ENCODE data around the gene IGDCC3.

Gene IGDCC3

DNA sequence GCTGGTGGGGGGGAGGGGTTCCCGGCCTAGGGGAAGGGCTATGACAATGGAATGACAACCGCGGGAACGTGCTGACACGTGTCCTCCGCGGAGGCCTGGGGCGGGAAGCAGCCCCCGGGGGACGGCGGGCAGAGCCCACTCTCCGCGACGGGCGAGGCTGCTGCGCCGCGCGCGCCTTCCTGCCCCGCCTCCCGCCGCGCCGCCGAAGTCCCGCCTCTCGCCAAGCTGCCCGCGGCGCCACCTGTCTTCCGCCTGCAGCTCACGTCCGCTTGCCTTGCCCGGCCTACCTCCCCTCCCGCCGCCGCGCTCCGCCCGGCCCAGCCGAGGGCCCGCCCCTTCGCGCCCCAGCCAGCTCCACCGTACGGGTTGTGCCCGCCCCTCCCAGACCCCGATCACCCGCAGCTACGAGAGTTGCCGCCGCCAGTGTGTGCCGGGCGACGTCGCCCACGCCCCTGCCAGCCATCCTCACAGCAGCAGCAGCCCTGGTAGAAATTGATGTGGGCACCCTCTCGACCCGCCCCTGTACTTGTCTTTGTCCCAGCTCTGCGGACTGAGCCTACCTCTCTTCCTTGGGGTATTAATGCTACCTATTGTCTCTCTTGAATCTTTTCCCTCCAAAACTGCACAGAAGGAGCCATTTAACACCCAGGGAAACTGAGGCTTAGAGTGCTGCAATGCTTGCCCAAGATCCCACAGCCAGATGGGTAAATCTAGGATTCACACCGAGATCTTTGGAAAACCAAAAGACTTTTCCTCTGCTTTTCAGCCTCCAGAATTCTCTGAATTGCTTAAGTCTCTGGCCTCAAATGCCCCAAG lies 90.9 kb downstream of the IGDCC3 start, which contains the start of gene PARP16:
Gene PARP16 (minus strand): TSS at position 180 of the 816 bp plus-strand sequence. CDS start 457 bp downstream, outside the sequence.
- peaks cover 41% of the 10 kb centered on the region for H3K4me1 Mint-ChIP-seq
- H3K36me3 Mint-ChIP-seq (ENCODE audit: insufficient read depth) = peaks cover 6% of the 10 kb centered on the region
- peak within 1 kb of the TSS; percentile 91 for H3K27ac Mint-ChIP-seq (ENCODE audit: low read depth)
- H3K4me3 Mint-ChIP-seq = peak within 1 kb of the TSS; percentile 86
- no peaks in the 10 kb centered on the region for H3K9me3 Mint-ChIP-seq
- DNase-seq (ENCODE audit: low spot score in 2 of 2) = peak; percentile 80 to 83
- H3K27me3 Mint-ChIP-seq = no peaks in the 10 kb centered on the region
- peak; percentile 94 for ATAC-seq (replicated peaks; ENCODE audit: extremely low read depth, poor library complexity, severe bottlenecking)

DNA sequence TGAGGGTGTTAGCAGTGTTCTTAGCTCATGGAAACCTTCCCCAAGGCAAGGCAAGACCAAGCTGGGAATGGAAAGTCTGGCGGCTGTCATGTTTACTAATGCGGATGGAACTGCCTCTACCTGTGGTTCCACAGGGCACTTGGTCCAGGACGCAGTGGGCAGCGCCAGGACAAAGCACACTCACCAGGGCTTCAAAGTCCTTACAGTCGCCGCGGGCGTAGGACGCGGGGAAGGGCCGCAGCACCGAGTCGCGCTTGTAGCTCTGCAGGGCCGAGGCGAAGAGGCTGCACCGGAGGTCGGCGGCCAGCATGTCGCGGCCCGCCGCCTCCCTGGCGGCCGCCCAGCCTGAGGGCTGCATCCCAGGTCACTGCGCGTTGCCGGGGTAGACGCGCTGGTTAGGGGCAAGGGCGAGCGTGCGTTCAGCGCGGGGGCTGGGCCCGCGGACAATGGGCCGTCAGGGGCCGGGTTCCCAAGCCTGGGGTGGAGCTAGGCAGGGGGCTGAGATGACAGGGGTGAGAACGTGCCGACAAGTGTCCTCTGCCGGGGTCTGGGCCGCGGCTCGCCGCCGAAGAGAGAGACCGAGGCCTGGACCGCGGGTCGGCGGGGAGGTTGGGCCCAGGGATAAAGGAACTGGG lies 91.6 kb downstream of the IGDCC3 start:
- H3K4me1 Mint-ChIP-seq = peaks cover 41% of the 10 kb centered on the region
- peak overlapping the region; percentile 86 for H3K4me3 Mint-ChIP-seq
- H3K27ac Mint-ChIP-seq (ENCODE audit: low read depth) = peak overlapping the region; percentile 91
- no peak for DNase-seq (ENCODE audit: low spot score in 2 of 2)
- H3K27me3 Mint-ChIP-seq = no peaks in the 10 kb centered on the region
- ATAC-seq (replicated peaks; ENCODE audit: extremely low read depth, poor library complexity, severe bottlenecking) = peak; percentile 9
- H3K9me3 Mint-ChIP-seq = no peaks in the 10 kb centered on the region
- H3K36me3 Mint-ChIP-seq (ENCODE audit: insufficient read depth) = peaks cover 6% of the 10 kb centered on the region

- Mint-ChIP-seq H3K27me3 (no peaks in the 10 kb centered on the region), H3K4me1 (peaks cover 44% of the 10 kb centered on the region), H3K36me3 (ENCODE audit: insufficient read depth) (peaks cover 8% of the 10 kb centered on the region), H3K27ac (ENCODE audit: low read depth) (peak overlapping the region; percentile 91), H3K9me3 (no peaks in the 10 kb centered on the region), H3K4me3 (peak overlapping the region; percentile 86)
- ATAC-seq (replicated peaks; ENCODE audit: extremely low read depth, poor library complexity, severe bottlenecking) (no peak), DNase-seq (ENCODE audit: low spot score in 2 of 2) (no peak)
Measured at GRCh38 chr15:65285291-65286068, 92.3 kb downstream of the IGDCC3 start.

DNA sequence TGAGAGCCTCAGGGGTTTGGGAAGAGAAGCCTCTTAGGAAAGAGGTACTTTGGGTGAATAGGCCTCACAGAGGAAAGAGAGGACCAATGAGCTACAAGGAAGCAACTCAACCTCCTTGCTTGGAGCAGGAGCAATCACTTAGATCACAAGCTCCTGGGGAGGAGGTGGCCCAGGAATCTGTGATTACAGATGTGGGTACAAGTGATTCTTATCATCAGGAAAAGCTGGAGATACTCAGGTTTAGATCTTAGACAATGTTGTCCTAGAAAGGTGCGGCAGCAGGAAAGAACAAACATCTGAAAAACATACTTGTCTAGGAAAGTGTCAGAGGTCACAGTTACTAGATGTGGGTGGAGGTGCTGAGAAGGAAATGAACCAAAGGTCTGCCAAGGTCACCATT lies 99.3 kb downstream of the IGDCC3 start:
- Mint-ChIP-seq H3K36me3 (ENCODE audit: insufficient read depth) (peaks cover 3% of the 10 kb centered on the region), H3K9me3 (no peaks in the 10 kb centered on the region), H3K4me1 (peaks cover 50% of the 10 kb centered on the region), H3K4me3 (no peak overlapping the region), H3K27me3 (no peaks in the 10 kb centered on the region), H3K27ac (ENCODE audit: low read depth) (peak overlapping the region; percentile 16)
- ATAC-seq (replicated peaks; ENCODE audit: extremely low read depth, poor library complexity, severe bottlenecking) (no peak), DNase-seq (ENCODE audit: low spot score in 2 of 2) (no peak)
